ENCODE results near the gene CPN1. TPM values are rescaled to one million over a fixed set of nuclear protein-coding genes. Genes with fewer than 3 reads are reported as not detected.
A peak's percentile ranks its signal among the peaks of the same experiment; 100 is the strongest.
"Not testable (repeated sequence)": the region's sequence is repeated elsewhere in the genome, so short reads cannot be mapped to it uniquely, and the experiment has no call there.

CPN1 gene
- total RNA-seq, 1 donor from 2014 or later: not detected

DNA sequence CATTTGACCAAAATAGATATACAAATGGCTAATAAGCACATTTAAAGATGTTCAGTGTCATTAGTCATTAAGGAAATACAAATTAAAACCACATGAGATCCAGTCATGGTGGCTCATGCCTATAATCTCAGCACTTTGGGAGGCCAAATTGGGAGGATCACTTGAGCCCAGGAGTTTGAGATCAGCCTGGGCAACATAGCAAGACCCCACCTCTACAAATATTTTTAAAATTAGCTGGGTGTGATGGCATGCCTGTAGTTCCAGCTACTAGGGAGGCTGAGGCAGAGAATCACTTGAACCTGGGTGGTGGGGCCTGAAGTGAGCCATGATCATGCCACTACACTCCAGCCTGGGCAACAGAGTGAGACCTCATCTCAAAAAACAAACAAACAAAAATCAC lies 607 bp upstream of the CPN1 start:
- not testable (repeated sequence) for DNase-seq (ENCODE audit: low read depth in 2 of 2)

- DNase-seq (ENCODE audit: low read depth in 2 of 2): no peak
These were observed 4.9 kb downstream of the CPN1 start for GRCh38 chr10:100076750-100077149.

DNA sequence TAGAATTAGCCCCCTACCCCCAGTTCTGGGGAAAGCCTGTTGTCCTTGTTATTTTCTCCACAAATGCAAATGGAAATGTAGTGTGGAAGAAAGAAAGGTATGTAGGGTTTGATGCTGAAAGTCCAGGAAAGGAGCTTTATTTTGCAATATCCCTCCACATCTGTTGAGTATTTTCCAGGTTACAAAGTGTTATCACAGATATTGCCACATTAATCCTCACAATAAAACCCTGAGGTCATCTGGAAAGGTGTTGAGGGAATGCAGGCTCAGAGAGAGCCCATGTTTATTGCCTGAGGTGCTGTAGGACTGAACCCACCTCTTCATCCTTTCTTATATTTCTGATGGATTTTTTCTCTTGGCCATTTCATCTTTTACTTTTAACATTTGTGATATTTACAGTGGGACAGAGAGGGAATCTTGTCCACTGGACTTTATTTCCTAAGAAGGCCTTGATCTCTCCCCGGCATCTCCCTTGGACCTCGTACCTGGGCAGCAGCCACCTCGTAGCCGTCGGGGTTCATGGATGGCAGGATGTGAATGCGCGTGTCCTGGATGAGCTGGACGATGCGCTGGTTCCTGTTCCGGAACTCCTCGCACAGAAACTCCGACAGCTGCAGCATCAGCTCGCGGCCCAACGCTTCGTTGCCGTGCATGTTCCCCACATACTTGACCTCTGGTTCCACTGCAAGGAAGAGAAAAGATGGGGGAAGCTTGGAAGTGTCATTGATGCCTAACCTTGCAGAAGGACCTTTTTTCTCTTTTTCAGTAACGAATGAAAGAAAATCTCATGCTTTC lies 6.0 kb downstream of the CPN1 start:
- DNase-seq (ENCODE audit: low read depth in 2 of 2): no peak

- DNase-seq (ENCODE audit: low read depth in 2 of 2): no peak
These were observed 9.2 kb downstream of the CPN1 start for GRCh38 chr10:100072514-100072913.

- DNase-seq (ENCODE audit: low read depth in 2 of 2): no peak
These were observed 10.1 kb downstream of the CPN1 start for GRCh38 chr10:100071529-100071928.

GRCh38 chr10:100067466-100067865 lies 14.2 kb downstream of the CPN1 start:
- no peak for DNase-seq (ENCODE audit: low read depth in 2 of 2)

DNA sequence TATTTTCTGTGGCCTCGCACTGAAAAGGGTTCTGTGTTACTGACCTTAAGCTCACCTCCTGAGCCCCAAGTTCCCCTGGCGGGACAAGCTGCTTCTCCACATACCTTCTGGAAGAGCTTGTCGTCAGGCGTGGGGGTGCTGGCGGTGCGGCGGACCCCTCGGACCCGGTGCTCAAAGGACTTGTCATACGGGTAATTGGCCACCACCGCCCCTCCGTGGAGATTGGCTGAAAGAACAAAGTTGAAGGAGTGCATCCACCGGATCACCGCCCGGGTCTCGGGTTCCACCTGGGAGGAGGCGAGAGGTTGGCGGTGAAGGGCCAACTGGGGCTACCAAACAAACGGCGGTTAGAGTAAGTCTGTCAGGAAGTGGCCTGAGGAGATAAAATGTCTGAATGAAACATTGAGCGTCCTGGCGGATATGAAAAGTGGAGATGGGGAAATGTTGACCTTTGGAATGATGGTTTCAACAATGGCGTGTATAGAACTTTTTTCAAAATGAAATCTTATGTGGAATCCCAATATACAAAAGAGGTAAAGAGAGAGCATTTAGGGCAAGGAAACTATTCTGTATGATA lies 16.5 kb downstream of the CPN1 start:
- DNase-seq (ENCODE audit: low read depth in 2 of 2): no peak

GRCh38 chr10:100061401-100061800 lies 20.3 kb downstream of the CPN1 start:
- no peak for DNase-seq (ENCODE audit: low read depth in 2 of 2)

- no peak for DNase-seq (ENCODE audit: low read depth in 2 of 2)
These were observed 23.7 kb downstream of the CPN1 start for GRCh38 chr10:100057948-100058347.

- DNase-seq (ENCODE audit: low read depth in 2 of 2): no peak
These were observed 27.8 kb downstream of the CPN1 start for GRCh38 chr10:100053686-100054460.

DNA sequence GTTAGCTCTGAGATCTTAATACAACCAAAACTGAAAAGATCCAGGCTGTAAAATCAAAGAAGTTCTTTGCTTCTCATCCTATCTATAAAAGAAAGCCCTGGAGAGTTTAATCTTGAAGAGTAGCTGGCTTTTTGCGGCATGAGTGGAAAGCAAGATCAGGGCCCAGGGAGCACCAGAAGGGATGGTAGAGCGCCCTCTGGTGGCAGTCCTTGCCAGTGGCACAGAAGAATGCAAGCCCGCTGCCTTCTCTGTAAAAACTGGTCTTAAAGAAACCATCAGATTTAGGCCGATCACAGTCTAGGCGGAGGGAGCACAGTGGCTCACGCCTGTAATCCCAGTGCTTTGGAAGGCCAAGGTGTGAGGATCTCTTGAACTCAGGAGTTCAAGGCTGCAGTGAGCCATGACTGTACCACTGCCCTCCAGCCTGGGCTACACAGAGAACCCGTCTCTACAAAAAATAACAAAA lies 35.6 kb downstream of the CPN1 start:
- peak; percentile 40 to 83 for DNase-seq (ENCODE audit: low read depth in 2 of 2)

GRCh38 chr10:100045592-100045991 lies 36.1 kb downstream of the CPN1 start:
- peak in 1 of 2 donors; percentile 3 for DNase-seq (ENCODE audit: low read depth in 2 of 2)

DNA sequence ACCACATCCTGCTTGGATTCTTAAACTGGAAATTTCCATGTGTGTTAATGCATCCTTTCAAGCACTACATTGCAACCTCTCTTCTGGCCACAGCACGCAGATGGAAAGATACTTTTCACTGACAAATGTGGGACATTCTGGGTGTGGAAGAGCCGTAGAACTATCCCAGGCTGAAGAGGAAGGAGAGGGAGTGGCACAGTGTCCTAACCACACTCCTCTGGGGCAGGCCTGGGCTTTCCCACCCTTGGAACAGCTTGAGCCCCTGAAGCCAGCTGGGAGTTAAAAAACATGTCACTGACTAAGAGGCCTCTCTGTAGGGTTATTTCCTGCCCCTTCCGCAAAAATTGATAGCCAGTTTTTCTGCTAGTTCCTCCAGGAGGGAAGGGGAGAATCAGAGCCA lies 37.9 kb downstream of the CPN1 start:
- peak; percentile 22 to 75 for DNase-seq (ENCODE audit: low read depth in 2 of 2)

- DNase-seq (ENCODE audit: low read depth in 2 of 2): peak in 1 of 2 donors; percentile 38
These were observed 38.3 kb downstream of the CPN1 start for GRCh38 chr10:100043344-100043743.

DNA sequence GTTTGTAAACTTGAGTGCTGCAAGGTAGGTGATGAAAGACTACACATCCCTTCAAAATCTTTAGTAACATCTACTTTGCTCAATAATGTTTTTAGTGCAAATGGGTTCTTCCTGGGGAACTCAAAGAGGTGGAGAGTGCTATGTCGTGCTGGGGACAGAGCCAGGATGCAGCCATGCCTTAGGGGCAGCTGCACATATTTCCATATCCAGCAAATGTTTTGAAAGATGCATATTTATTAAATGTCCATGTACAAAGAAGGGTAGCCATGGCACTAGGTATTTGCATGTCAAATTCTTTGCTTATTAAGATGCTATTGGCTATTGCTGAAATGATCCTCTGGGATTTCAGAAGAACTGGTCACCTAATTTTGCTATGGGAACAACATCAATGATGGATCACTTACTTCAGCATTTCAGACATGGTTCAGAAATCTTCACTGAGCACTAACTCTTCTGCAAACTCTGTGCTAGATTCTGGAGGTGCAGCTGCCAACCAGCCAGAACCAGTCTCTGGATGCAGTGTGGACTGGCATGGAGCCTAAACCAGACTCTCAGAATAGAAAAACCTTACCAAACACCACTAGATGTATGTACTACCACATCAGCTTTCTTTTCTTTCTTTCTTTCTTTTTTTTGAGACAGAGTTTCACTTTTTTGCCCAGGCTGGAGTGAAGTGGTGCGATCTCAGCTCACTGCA lies 40.2 kb downstream of the CPN1 start:
- DNase-seq (ENCODE audit: low read depth in 2 of 2): no peak

DNA sequence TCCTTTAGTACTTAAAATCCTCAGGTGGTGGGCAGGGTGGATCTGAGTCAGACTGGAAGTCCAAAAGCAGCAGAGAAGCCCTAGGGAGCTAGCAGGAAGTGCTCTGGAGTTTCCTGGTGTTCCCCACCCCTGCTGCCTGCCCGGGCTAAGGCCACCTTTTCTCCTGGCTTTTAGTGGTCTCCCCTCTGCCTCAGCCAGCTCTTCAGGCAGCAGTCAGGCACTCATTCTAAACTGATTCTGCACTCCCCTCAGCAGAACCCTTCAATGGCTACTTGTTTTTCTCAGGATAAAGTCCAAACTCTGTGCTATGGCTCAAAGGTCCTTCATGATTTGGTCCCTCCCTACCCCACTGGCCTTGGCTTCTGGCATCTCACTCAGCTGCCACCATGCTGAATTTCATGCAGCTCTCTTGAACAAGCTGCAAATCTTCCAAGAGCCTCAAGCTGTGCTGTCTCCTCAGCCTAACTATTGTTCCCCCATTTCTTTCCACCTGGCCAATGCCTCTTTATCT lies 43.1 kb downstream of the CPN1 start:
- peak in 1 of 2 donors; percentile 18 for DNase-seq (ENCODE audit: low read depth in 2 of 2)

DNA sequence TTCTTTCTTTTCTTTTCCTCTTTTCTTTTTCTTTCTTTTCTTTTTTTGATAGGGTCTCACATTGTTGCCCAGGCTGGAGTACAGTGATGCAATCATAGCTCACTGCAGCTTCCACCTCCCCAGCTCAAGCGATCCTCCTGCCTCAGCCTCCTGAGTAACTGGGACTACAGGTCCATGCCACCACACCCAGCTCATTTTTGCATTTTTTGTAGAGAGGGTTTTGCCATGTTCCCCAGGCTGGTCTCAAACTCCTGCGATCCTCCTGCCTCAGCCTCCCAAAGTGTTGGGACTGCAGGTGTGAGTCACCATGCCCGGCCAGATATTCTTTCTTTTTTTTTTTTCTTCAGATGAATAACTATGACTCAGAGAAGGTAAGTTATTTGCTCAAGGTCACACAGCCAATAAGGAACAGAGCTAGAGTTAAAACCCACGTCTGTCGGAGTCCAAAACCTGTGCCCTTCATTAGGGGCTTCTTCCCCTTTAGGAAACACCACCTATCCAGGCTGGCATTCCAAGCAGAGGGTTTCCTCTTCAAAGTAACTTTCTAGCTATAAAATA lies 43.8 kb downstream of the CPN1 start:
- DNase-seq (ENCODE audit: low read depth in 2 of 2): peak in 1 of 2 donors; percentile 4

DNA sequence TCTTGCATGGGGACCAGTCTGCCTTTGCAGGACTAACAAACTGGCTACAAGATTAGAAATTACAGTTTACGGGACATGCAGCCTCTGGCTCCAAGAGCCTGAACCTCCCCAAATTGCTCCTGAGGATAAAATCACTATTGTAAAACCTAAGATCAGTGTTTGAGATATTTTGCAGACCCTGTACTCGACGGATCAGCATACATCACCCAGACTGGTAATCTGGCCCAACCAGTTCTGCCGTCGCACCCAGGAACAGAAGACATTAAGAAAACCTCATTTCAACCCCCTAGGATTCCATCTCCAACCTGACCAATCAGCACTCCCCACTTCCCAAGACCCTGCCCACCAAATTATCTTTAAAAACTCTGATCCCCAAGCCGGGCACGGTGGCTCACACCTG lies 44.8 kb downstream of the CPN1 start:
- DNase-seq (ENCODE audit: low read depth in 2 of 2): no peak

DNA sequence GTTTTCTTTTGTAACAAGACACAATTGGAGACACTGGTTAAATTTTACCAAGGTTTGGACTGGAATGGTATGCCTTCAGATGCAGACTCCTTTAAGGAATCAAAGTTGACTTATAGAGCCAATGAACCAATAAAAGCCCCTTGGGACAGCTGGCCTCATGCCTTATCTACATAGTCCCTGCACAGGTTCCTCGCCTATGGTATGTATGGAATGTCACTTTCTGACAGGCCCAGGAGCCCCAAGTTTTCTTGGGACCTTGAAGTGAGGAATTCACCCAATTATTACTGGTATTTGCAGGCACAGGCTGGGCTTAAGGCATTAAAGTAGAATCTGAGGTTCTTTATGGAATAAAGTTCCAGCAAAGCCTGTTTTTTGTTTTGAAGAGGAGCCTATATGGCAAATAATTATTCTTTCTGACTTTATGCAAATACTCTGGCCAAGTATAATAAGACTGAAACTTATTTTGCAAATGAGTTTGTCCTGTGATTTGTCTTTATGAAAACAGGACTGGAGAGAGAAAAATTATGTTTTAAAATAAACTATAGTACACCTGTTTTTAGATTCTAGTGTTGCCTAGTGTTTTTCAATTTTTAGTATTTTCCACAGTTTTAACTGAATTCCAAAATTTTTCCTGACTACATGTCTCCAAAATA lies 47.8 kb downstream of the CPN1 start:
- DNase-seq (ENCODE audit: low read depth in 2 of 2): no peak

GRCh38 chr10:100027416-100027815 lies 54.3 kb downstream of the CPN1 start:
- no peak for DNase-seq (ENCODE audit: low read depth in 2 of 2)

- DNase-seq (ENCODE audit: low read depth in 2 of 2): no peak
These were observed 56.1 kb downstream of the CPN1 start for GRCh38 chr10:100025576-100025975.

All from dermis microvascular lymphatic vessel endothelial cell (primary cell).